K562 (cell line): ENCODE data around the gene INPPL1. TPM values are rescaled to one million over a fixed set of nuclear protein-coding genes. Genes with fewer than 3 reads are reported as not detected.

Experiments
- ATAC-seq: fragments of 200-7000 bp; cut with Tn5 transposase; 3 replicates; pipeline ENCODE4 v1.9.1; 2020; ENCODE audit warnings: moderate library complexity
- BruUV-seq: library from RNA; stranded (reverse); fragments of 400-500 nt; replicated peaks from 2 replicates; lab custom pipeline; 2021; lab: Mats Ljungman, UMichigan
- CTCF ChIA-PET: fragments of 300-600 bp; formaldehyde crosslinking; extraction: SDS; loops from one replicate; lab custom pipeline; 2021; ENCODE audit warnings: low intra/inter-chr PET ratio; lab: Yijun Ruan, JAX
- POLR2A ChIA-PET: fragments of 300-600, 350-650 bp; sonication (Branson Sonifier 250); formaldehyde crosslinking; extraction: SDS; loops from one replicate; lab custom pipeline; 2021; ENCODE audit warnings: antibody characterized with exemption, inconsistent platforms; lab: Yijun Ruan, JAX
- DNase-seq, 4 experiments: peaks; one replicate each; pipeline versions ENCODE4 v3.0.0 to v3.0.0-alpha.2; 2011 to 2018; ENCODE audit warnings: low spot score in 3 of 4, mixed read lengths in 3 of 4; ENCODE audit errors: extremely low read depth in 1 of 4
- FAIRE-seq: peaks from 2 replicates; lab custom pipeline; 2011; peaks lifted over from hg19 to GRCh38; lab: Jason Lieb, UNC
- H2AFZ ChIP-seq: 2 replicates; pipeline ENCODE4 v1.6.0; 2011; ENCODE audit warnings: low read depth, low read length, control low read depth, inconsistent platforms
- H3K27ac ChIP-seq: fragments of 200-600 bp; 3 replicates; pipeline ENCODE4 v1.8.0; 2011; ENCODE audit warnings: low read depth, mild to moderate bottlenecking, control low read depth, inconsistent platforms, low read length, moderate library complexity, mixed read lengths; ENCODE audit errors: extremely low read depth
- H3K27me3 ChIP-seq, 2 experiments: fragments of 300-600 bp in 1 of 2; 2 replicates in 1 of 2; 3 replicates in 1 of 2; pipeline versions ENCODE4 v1.6.0 to v1.8.0; 2011; ENCODE audit warnings: inconsistent platforms in 2 of 2, low read length in 2 of 2, mild to moderate bottlenecking in 1 of 2, mixed read lengths in 1 of 2, moderate library complexity in 1 of 2; ENCODE audit not compliant: control insufficient read depth in 2 of 2, insufficient read depth in 2 of 2
- H3K36me3 ChIP-seq: fragments of 300-600 bp; 3 replicates; pipeline ENCODE4 v1.8.0; 2011; ENCODE audit warnings: mild to moderate bottlenecking, low read length, inconsistent platforms; ENCODE audit not compliant: control insufficient read depth, insufficient read depth
- H3K4me1 ChIP-seq, 2 experiments: fragments of 200-600 bp in 1 of 2; replicated peaks in 1 of 2; 2 replicates in 1 of 2; 3 replicates in 1 of 2; pipeline versions ENCODE4 v1.5.1 to v1.8.0; 2011; ENCODE audit warnings: inconsistent platforms in 2 of 2, low read length in 2 of 2, mild to moderate bottlenecking in 1 of 2, mixed read lengths in 1 of 2, moderate library complexity in 1 of 2; ENCODE audit not compliant: control insufficient read depth in 2 of 2, insufficient read depth in 2 of 2
- H3K4me2 ChIP-seq: 2 replicates; pipeline ENCODE4 v1.6.1; 2011; ENCODE audit warnings: low read length, control low read depth, inconsistent platforms, mixed read lengths; ENCODE audit not compliant: insufficient read depth
- H3K4me3 ChIP-seq: fragments of 200-600 bp; sonication (generic), shearing (Covaris generic); 2 replicates; pipeline ENCODE4 v1.5.1; 2016; ENCODE audit warnings: control low read depth, inconsistent platforms
- H3K79me2 ChIP-seq: fragments of 200-600 bp; 3 replicates; pipeline ENCODE4 v1.8.0; 2011; ENCODE audit warnings: low read length, inconsistent platforms; ENCODE audit not compliant: control insufficient read depth, insufficient read depth
- H3K9ac ChIP-seq, 2 experiments: 2 replicates each; pipeline versions ENCODE4 v1.6.0 to v1.6.1; 2011; ENCODE audit warnings: low read depth in 2 of 2, low read length in 2 of 2, control low read depth in 1 of 2, inconsistent platforms in 1 of 2, mild to moderate bottlenecking in 1 of 2, mixed read lengths in 1 of 2; ENCODE audit not compliant: insufficient read depth in 1 of 2
- H3K9me1 ChIP-seq: one replicate; pipeline ENCODE4 v1.6.0; 2011; ENCODE audit warnings: inconsistent platforms, mild to moderate bottlenecking, low read length, moderate library complexity; ENCODE audit not compliant: control insufficient read depth, insufficient read depth
- H3K9me3 ChIP-seq: replicated peaks from 2 replicates; pipeline ENCODE4 v1.5.1; 2011; ENCODE audit warnings: low read depth, low read length, inconsistent platforms; ENCODE audit not compliant: control insufficient read depth, insufficient read depth
- H4K20me1 ChIP-seq: replicated peaks from 2 replicates; pipeline ENCODE4 v1.6.1; 2011; ENCODE audit warnings: low read length, inconsistent platforms, mixed read lengths; ENCODE audit not compliant: control insufficient read depth, insufficient read depth
- DACH1 ChIP-seq: fragments of 450-650 bp; IDR thresholded peaks from 2 replicates; pipeline ENCODE4 v1.6.1; 2018; ENCODE audit not compliant: partially characterized antibody
- GABPB2 ChIP-seq: fragments of 250-450 bp; sonication (Bioruptor Pico); conservative IDR thresholded peaks from 2 replicates; pipeline ENCODE4 v1.5.1; 2021; ENCODE audit warnings: mild to moderate bottlenecking
- NR2C1 ChIP-seq, 2 experiments: fragments of 450-650 bp; IDR thresholded peaks; 2 replicates each; pipeline ENCODE4 v1.6.1; 2017; ENCODE audit warnings: mild to moderate bottlenecking in 2 of 2, antibody characterized with exemption in 1 of 2, inconsistent platforms in 1 of 2, missing compliant biosample characterization in 1 of 2, missing genetic modification characterization in 1 of 2
- RBM17 ChIP-seq: fragments of 200-400 bp; formaldehyde crosslinking; IDR thresholded peaks from 2 replicates; pipeline ENCODE4 v1.6.1; 2017; ENCODE audit warnings: low read depth, mild to moderate bottlenecking, low read length, borderline replicate concordance
- SIRT6 ChIP-seq: IDR thresholded peaks from one replicate; pipeline ENCODE4 v1.6.1; 2012; ENCODE audit warnings: low read depth, mild to moderate bottlenecking, control low read depth, inconsistent platforms, low read length, moderate library complexity
- SIX5 ChIP-seq, 2 experiments: IDR thresholded peaks; 2 replicates each; pipeline ENCODE4 v1.6.1; 2011; ENCODE audit warnings: low read length in 2 of 2, borderline replicate concordance in 1 of 2, low read depth in 1 of 2, mild to moderate bottlenecking in 1 of 2, moderate library complexity in 1 of 2; ENCODE audit not compliant: insufficient read depth in 1 of 2
- TEAD1 ChIP-seq, 2 experiments: fragments of 450-650 bp in 1 of 2; sonication (generic) in 1 of 2; formaldehyde crosslinking; IDR thresholded peaks; 2 replicates each; pipeline versions ENCODE4 v1.4.0 to v1.8.0; 2020 to 2022; ENCODE audit warnings: mild to moderate bottlenecking in 2 of 2, missing genetic modification reagents in 1 of 2
- ZNF134 ChIP-seq: fragments of 250-450 bp; sonication (Bioruptor Pico); conservative IDR thresholded peaks from 2 replicates; pipeline ENCODE4 v1.4.0; 2020
- WGBS: fragments of 100-300 bp; shearing (Covaris generic); methylation state at CpG from one replicate; pipeline ENCODE4 v1.1.6; 2016; ENCODE audit warnings: low coverage, mixed read lengths; ENCODE audit not compliant: insufficient coverage; ENCODE audit errors: missing lambda C conversion rate; 5-methylcytosine and 5-hydroxymethylcytosine counted together
- in situ Hi-C: fragments of 300-500 bp; cut with MboI; formaldehyde crosslinking; loops from 4 replicates; pipeline ENCODE4 v1.15.0; 2018; ENCODE audit warnings: inconsistent platforms, mixed read lengths
- intact Hi-C: fragments of 100-400 bp; cut with micrococcal nuclease; formaldehyde crosslinking; loops from 2 replicates; pipeline ENCODE4 v1.14.2; 2022
- polyA plus RNA-seq, 8 experiments: library from polyadenylated mRNA; depleted of rRNA in 4 of 8; stranded (reverse) in 5 of 8; unstranded in 3 of 8; fragments of >200 nt; fragmentation: Nextera tagmentation in 2 of 8; fragmentation: Illumina TruSeq in 1 of 8; extraction: Ambion mirVana in 2 of 8; extraction: Trizol in 1 of 8; gene quantifications; 2 replicates each; pipeline versions ENCODE4 v1.2.1 to v1.2.3, GENCODE V29; 2011 to 2014; ENCODE audit warnings: inconsistent platforms in 1 of 8, missing spikeins in 1 of 8
- total RNA-seq, 7 experiments: library from RNA; depleted of rRNA in 6 of 7; stranded (reverse); fragments of >200 nt in 6 of 7; fragmentation: Illumina TruSeq in 2 of 7; extraction: Trizol in 2 of 7; gene quantifications; 2 replicates each; pipeline versions ENCODE4 v1.2.1 to v1.2.3, GENCODE V29; 2011 to 2021; ENCODE audit warnings: low replicate concordance in 1 of 7

The INPPL1 gene
- total and polyA plus RNA-seq, 9 of the 15 experiments (the other 6 are each of a cell fraction or from before 2014, with no cell fraction given), result 0.55 to 137 (median 61.6) TPM

- TF ChIP-seq RBM17, result no peak
- no peak for TF ChIP-seq SIRT6
- TF ChIP-seq, all 486 proteins: peak for 0
These were observed 4.3 kb downstream of the INPPL1 start (continued) for GRCh38 chr11:72228844-72229231.

- CTCF ChIA-PET, result no interaction called here
These were observed 4.9 kb downstream of the INPPL1 start for GRCh38 chr11:72229336-72229924.

More at GRCh38 chr11:72229336-72229924, 4.9 kb downstream of the INPPL1 start:
- Histone ChIP-seq H3K4me3 (no peak overlapping the region), H3K27ac (no peak overlapping the region), H3K4me1 (peaks cover 9 to 36% of the 10 kb centered on the region in 2 experiments), H3K79me2 (peaks cover 21% of the 10 kb centered on the region), H4K20me1 (no peaks in the 10 kb centered on the region), H3K9me1 (peaks cover 8% of the 10 kb centered on the region), H3K9ac (no peak overlapping the region), H3K9me3 (no peaks in the 10 kb centered on the region), H3K4me2 (no peak overlapping the region), H3K36me3 (peaks cover 84% of the 10 kb centered on the region), H3K27me3 (no peaks in the 10 kb centered on the region), H2AFZ (no peak overlapping the region)
- no peak for ATAC-seq
- TF ChIP-seq DACH1 (no peak), TEAD1 (CRISPR knock-in tag; IDR thresholded peaks at IDR 0.05) (no peak), SIX5 (IDR thresholded peaks at IDR 0.05; ENCODE audit: borderline replicate concordance in 1 of 2, insufficient read depth in 1 of 2, low read depth in 1 of 2, low read length in 2 of 2) (no peak), ZNF134 (no peak), GABPB2 (CRISPR knock-in tag) (no peak), NR2C1 (IDR thresholded peaks at IDR 0.05) (peak; percentile 56), NR2C1 (tag; IDR thresholded peaks at IDR 0.05) (0 out of 2 replicates have a peak, but pooled peaks have one; percentile 45)
- POLR2A ChIA-PET, result interaction anchor here (0.6 to 1.1 kb wide), 3 partner anchors 11 to 117 kb away, joined by 3 read pairs; no protein-coding TSS in a partner anchor
- DNase-seq, result peak in 1 of 4 experiments; percentile 4
- intact Hi-C loops (no loop called here), in situ Hi-C loops (no loop called here)
- WGBS, result 92% methylated on average over 7 of the region's 8 CpGs
- no peak for FAIRE-seq
- no TSS peak for BruUV-seq
